ENCODE measurements around the gene PATJ. TPM values are rescaled to one million over a fixed set of nuclear protein-coding genes. Genes with fewer than 3 reads are reported as not detected.
"Not testable (repeated sequence)": the region's sequence is repeated elsewhere in the genome, so short reads cannot be mapped to it uniquely, and the experiment has no call there.

PATJ gene
- total and polyA plus RNA-seq, 8 donors, result 14.8 to 45.4 (median 27.9) TPM

GRCh38 chr1:61888808-61889207 is 146.5 kb downstream of the PATJ start:
- TF ChIP-seq CTCF (IDR thresholded peaks at IDR 0.05), result no peak
- DNase-seq (no peak), FAIRE-seq (no peak), ATAC-seq (no peak)
- H3K4me1 ChIP-seq, result no peaks in the 10 kb centered on the region
- no peak overlapping the region for H3K27ac ChIP-seq
- H3K36me3 ChIP-seq, result peaks cover 0 to 7% (median 0%) of the 10 kb centered on the region in 3 donors
- H3K27me3 ChIP-seq, result no peaks in the 10 kb centered on the region
- no peaks in the 10 kb centered on the region for H3K9me3 ChIP-seq
- no peak overlapping the region for H3K4me3 ChIP-seq
- WGBS, 2 donors, result 97 to 100% methylated on average over 1 of the region's 1 CpG
- intact Hi-C loops (cut with DNase I), result no loop called here

GRCh38 chr1:61890435-61890834 is 148.2 kb downstream of the PATJ start:
- H3K4me1 ChIP-seq; DNase-seq; H3K36me3 ChIP-seq; H3K4me3 ChIP-seq; H3K27ac ChIP-seq; ATAC-seq; H3K9me3 ChIP-seq; FAIRE-seq; intact Hi-C loops (cut with DNase I); H3K27me3 ChIP-seq: not testable (repeated sequence)

GRCh38 chr1:61892977-61893376 is 150.7 kb downstream of the PATJ start:
- no peak for TF ChIP-seq CTCF (IDR thresholded peaks at IDR 0.05)
- FAIRE-seq (no peak), ATAC-seq (no peak), DNase-seq (no peak)
- intact Hi-C loops (cut with DNase I), result no loop called here
- Histone ChIP-seq H3K27me3 (no peaks in the 10 kb centered on the region), H3K9me3 (no peaks in the 10 kb centered on the region), H3K36me3 (no peaks in the 10 kb centered on the region), H3K4me1 (no peaks in the 10 kb centered on the region), H3K4me3 (no peak overlapping the region), H3K27ac (no peak overlapping the region)
- WGBS, 2 donors, result 72 to 95% methylated on average over 2 of the region's 2 CpGs

GRCh38 chr1:61894296-61894695 is 152.0 kb downstream of the PATJ start:
- H3K36me3 ChIP-seq; H3K9me3 ChIP-seq; DNase-seq; H3K27ac ChIP-seq; H3K4me3 ChIP-seq; H3K27me3 ChIP-seq; H3K4me1 ChIP-seq; FAIRE-seq; ATAC-seq; intact Hi-C loops (cut with DNase I): not testable (repeated sequence)
- WGBS, 2 donors, result 99 to 100% methylated on average over 2 of the region's 2 CpGs

GRCh38 chr1:61895175-61895574 is 152.9 kb downstream of the PATJ start:
- no peak overlapping the region for H3K27ac ChIP-seq
- FAIRE-seq (no peak), ATAC-seq (no peak), DNase-seq (no peak)
- 0 to 55% methylated on average over 2 of the region's 2 CpGs for WGBS, 2 donors
- peaks cover 0 to 8% (median 0%) of the 10 kb centered on the region in 3 donors for H3K36me3 ChIP-seq
- no peaks in the 10 kb centered on the region for H3K9me3 ChIP-seq
- H3K4me3 ChIP-seq, result no peak overlapping the region
- H3K27me3 ChIP-seq, result no peaks in the 10 kb centered on the region
- no peaks in the 10 kb centered on the region for H3K4me1 ChIP-seq
- intact Hi-C loops (cut with DNase I), result no loop called here
- TF ChIP-seq CTCF (IDR thresholded peaks at IDR 0.05), result no peak

- no peak for DNase-seq
- no peak overlapping the region for H3K27ac ChIP-seq
- FAIRE-seq, result no peak
- ATAC-seq, result no peak
- WGBS, 2 donors, result 95 to 96% methylated on average over 3 of the region's 3 CpGs
- no peak for TF ChIP-seq CTCF (IDR thresholded peaks at IDR 0.05)
- intact Hi-C loops (cut with DNase I), result no loop called here
- peaks cover 0 to 15% (median 0%) of the 10 kb centered on the region in 3 donors for H3K36me3 ChIP-seq
- H3K9me3 ChIP-seq, result no peaks in the 10 kb centered on the region
- no peak overlapping the region for H3K4me3 ChIP-seq
- H3K27me3 ChIP-seq, result no peaks in the 10 kb centered on the region
- no peaks in the 10 kb centered on the region for H3K4me1 ChIP-seq
Observed at GRCh38 chr1:61898658-61899057, 156.4 kb downstream of the PATJ start.
